Smooth muscle cell (in vitro differentiated cells): ENCODE results near the gene SHBG. TPM values are rescaled to one million over a fixed set of nuclear protein-coding genes. Genes with fewer than 3 reads are reported as not detected.
A peak's percentile ranks its signal among the peaks of the same experiment; 100 is the strongest.

Experiments
- DNase-seq: peaks from one replicate; lab custom pipeline; 2025; ENCODE audit not compliant: unreplicated experiment; lab: John Stamatoyannopoulos, UW
- H2AFZ ChIP-seq: fragments of 200-600 bp; sonication (generic); 2 replicates; pipeline ENCODE4 v1.6.0; 2016; ENCODE audit warnings: antibody characterized with exemption, low read depth, mild to moderate bottlenecking
- H3F3A ChIP-seq: fragments of 200-600 bp; sonication (generic); 2 replicates; pipeline ENCODE4 v1.6.0; 2017; ENCODE audit warnings: antibody characterized with exemption, low read depth
- H3K27ac ChIP-seq: fragments of 200-600 bp; sonication (generic); 2 replicates; pipeline ENCODE4 v1.5.1; 2016; ENCODE audit warnings: low read depth, mild to moderate bottlenecking
- H3K27me3 ChIP-seq: fragments of 200-600 bp; sonication (generic); 2 replicates; pipeline ENCODE4 v1.6.1; 2016; ENCODE audit warnings: low read depth, mild to moderate bottlenecking
- H3K36me3 ChIP-seq: fragments of 200-600 bp; sonication (generic); 2 replicates; pipeline ENCODE4 v1.5.1; 2016; ENCODE audit warnings: low read depth
- H3K4me1 ChIP-seq: fragments of 200-600 bp; sonication (generic); 2 replicates; pipeline ENCODE4 v1.5.1; 2016; ENCODE audit warnings: low read depth
- H3K4me2 ChIP-seq: fragments of 200-600 bp; sonication (generic); 2 replicates; pipeline ENCODE4 v1.6.0; 2016; ENCODE audit warnings: mild to moderate bottlenecking
- H3K4me3 ChIP-seq: fragments of 200-600 bp; sonication (generic); 2 replicates; pipeline ENCODE4 v1.5.1; 2016; ENCODE audit warnings: mild to moderate bottlenecking
- H3K79me2 ChIP-seq: fragments of 200-600 bp; sonication (generic); 2 replicates; pipeline ENCODE4 v1.6.0; 2016; ENCODE audit warnings: low read depth, mild to moderate bottlenecking
- H3K9ac ChIP-seq: fragments of 200-600 bp; sonication (generic); 2 replicates; pipeline ENCODE4 v1.6.0; 2016; ENCODE audit warnings: low read depth
- H3K9me3 ChIP-seq: fragments of 200-600 bp; sonication (generic); replicated peaks from 2 replicates; pipeline ENCODE4 v1.5.1; 2016; ENCODE audit warnings: low read depth
- H4K20me1 ChIP-seq: fragments of 200-600 bp; sonication (generic); 2 replicates; pipeline ENCODE4 v1.6.0; 2016; ENCODE audit warnings: low read depth
- WGBS: methylation state at CpG from one replicate; pipeline ENCODE4 v1.1.7; 2016; ENCODE audit warnings: low lambda C conversion rate; 5-methylcytosine and 5-hydroxymethylcytosine counted together
- polyA plus RNA-seq: library from polyadenylated mRNA; unstranded; fragments of >200 nt; fragmentation: Nextera tagmentation; extraction: Ambion mirVana; gene quantifications from 2 replicates; pipeline ENCODE4 v1.2.1, GENCODE V29; 2016
- total RNA-seq: library from RNA; depleted of rRNA; stranded (reverse); fragments of >200 nt; gene quantifications from 2 replicates; pipeline ENCODE4 v1.2.3, GENCODE V29; 2014
- TF ChIP-seq, protein P1 (sequence below): fragments of 200-600 bp; sonication (generic); IDR thresholded peaks from 2 replicates; pipeline ENCODE4 v1.5.1; 2017; ENCODE audit warnings: borderline replicate concordance, mild to moderate bottlenecking, antibody characterized with exemption; ENCODE audit not compliant: insufficient read depth, poor library complexity, severe bottlenecking

Gene SHBG
- total and polyA plus RNA-seq, 2 experiments from 2014 or later: 0.88 TPM; not detected in 1

DNA sequence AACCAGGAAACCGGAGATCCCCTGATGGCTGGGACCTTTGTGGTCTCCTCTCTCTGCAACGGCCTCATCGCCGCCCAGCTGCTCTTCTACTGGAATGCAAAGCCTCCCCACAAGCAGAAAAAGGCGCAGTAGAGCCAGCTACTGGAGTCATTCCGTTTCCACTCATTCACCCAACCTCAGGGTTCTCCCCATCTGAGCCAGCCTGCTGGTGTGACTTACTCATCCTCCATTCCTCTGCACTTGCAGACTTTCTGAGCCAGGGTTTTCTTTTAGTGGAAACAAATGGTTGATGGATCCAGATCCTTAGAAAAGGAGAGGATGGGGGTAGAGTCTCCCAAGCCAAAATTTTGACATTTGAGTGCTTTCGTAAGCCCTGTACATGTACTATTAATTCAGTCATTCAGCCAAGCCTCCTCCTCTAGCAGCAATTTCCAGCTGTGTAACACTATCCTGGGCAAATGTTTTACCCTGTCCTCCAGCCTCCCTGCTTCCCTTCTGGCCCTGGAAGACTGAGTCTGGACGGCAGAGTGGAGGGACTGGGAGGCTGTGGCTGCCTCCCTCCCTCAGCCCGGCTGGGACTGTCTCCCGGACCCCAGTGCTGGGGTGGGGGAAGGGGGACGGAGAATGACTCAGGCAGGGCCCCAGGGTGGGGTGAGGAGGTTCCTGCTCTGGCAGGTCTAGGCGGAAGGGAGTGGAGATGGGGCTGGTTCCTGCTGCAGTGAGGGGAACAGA, 42.3 kb upstream of the SHBG start:
- 60% methylated on average over 11 of the region's 12 CpGs for WGBS
- H2AFZ ChIP-seq: no peak overlapping the region
- peaks cover 43% of the 10 kb centered on the region for H3K4me1 ChIP-seq
- peaks cover 9% of the 10 kb centered on the region for H4K20me1 ChIP-seq
- H3K4me3 ChIP-seq: no peak overlapping the region
- no peak for DNase-seq
- H3F3A ChIP-seq: peaks cover 9% of the 10 kb centered on the region
- peak overlapping the region; percentile 77 for H3K4me2 ChIP-seq
- peak overlapping the region; percentile 96 for H3K27ac ChIP-seq
- H3K9ac ChIP-seq: peak overlapping the region; percentile 37
- H3K27me3 ChIP-seq: no peaks in the 10 kb centered on the region
- H3K79me2 ChIP-seq: peaks cover 23% of the 10 kb centered on the region
- TF ChIP-seq, protein P1, sequence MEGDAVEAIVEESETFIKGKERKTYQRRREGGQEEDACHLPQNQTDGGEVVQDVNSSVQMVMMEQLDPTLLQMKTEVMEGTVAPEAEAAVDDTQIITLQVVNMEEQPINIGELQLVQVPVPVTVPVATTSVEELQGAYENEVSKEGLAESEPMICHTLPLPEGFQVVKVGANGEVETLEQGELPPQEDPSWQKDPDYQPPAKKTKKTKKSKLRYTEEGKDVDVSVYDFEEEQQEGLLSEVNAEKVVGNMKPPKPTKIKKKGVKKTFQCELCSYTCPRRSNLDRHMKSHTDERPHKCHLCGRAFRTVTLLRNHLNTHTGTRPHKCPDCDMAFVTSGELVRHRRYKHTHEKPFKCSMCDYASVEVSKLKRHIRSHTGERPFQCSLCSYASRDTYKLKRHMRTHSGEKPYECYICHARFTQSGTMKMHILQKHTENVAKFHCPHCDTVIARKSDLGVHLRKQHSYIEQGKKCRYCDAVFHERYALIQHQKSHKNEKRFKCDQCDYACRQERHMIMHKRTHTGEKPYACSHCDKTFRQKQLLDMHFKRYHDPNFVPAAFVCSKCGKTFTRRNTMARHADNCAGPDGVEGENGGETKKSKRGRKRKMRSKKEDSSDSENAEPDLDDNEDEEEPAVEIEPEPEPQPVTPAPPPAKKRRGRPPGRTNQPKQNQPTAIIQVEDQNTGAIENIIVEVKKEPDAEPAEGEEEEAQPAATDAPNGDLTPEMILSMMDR: no peak
- H3K9me3 ChIP-seq: no peaks in the 10 kb centered on the region
- H3K36me3 ChIP-seq: no peaks in the 10 kb centered on the region

DNA sequence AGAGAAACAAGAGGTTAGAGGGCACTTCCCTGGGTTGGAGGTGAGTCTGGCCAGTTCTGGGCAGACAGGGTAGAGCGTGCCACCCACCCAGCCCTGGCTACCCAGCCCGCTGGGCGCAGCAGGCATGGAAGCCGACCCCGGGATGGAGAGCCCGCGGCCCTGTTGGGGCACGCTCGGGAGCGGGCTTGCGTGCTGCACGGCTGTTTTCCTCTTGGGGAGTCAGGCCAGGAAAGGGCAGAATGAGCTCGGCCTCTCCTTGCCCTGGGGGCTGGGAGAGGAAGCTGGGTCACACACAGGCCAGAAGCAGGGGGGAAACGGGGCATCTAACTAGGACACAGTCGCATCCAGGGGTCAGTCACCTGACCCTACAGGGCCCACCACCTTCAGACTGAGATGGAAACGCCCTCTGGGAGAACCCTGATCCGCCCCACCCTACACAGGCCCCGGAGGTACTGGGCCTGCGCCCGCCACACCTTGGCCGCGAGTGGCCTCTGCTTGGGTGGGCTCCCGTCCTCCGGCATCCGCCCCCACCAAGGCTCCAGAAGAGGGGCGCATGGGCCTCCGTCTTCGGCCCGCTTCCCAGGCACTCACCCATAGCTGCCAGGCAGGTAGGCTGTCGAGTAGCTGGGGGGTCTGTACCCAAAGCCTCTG, 41.3 kb upstream of the SHBG start:
- TF ChIP-seq, protein P1: no peak
- DNase-seq: no peak
- peaks cover 35% of the 10 kb centered on the region for H3K4me1 ChIP-seq
- peak overlapping the region; percentile 77 for H3K4me2 ChIP-seq
- peaks cover 5% of the 10 kb centered on the region for H3F3A ChIP-seq
- no peaks in the 10 kb centered on the region for H3K9me3 ChIP-seq
- peak overlapping the region; percentile 54 for H3K9ac ChIP-seq
- peaks cover 17% of the 10 kb centered on the region for H3K79me2 ChIP-seq
- no peak overlapping the region for H2AFZ ChIP-seq
- WGBS: 66% methylated on average over 28 of the region's 30 CpGs
- H3K27me3 ChIP-seq: no peaks in the 10 kb centered on the region
- H3K4me3 ChIP-seq: peak overlapping the region; percentile 38
- H3K36me3 ChIP-seq: no peaks in the 10 kb centered on the region
- H3K27ac ChIP-seq: peak overlapping the region; percentile 96
- H4K20me1 ChIP-seq: peaks cover 9% of the 10 kb centered on the region

DNA sequence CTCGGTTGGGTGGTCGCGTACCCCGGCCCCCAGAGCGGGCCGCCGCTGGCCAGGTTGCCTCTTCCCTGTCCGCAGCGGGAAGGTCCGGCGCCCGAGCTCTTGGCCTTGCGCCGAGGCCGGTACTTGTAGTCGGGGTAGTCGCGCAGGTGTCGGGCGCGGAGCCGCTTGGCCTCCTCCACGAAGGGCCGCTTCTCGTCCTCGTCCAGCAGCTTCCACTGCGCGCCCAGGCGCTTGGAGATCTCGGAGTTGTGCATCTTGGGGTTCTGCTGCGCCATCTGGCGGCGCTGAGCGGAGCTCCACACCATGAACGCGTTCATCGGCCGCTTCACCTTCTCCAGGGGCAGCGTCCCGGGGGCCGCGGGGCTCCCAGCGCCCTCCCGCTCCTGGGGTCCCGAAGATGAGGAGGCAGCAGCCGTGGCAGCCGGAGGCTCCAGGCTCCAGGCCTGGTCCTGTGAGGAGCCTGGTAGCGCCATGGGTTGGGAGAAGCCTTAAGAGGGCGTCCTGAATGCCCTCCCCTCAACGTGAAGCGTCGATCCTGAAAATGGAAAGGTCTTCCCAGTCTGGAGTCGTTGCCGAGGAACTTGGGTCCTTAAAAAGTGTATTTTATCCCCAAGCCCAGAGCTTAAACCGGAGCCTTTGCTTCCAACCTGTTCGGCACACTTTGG, 40.6 kb upstream of the SHBG start:
- peak overlapping the region; percentile 54 for H3K9ac ChIP-seq
- peaks cover 31% of the 10 kb centered on the region for H3K4me1 ChIP-seq

More for the DNA sequence above, 40.6 kb upstream of the SHBG start:
- TF ChIP-seq, protein P1: peak; percentile 85
- Histone ChIP-seq H2AFZ (no peak overlapping the region), H3K36me3 (peaks cover 6% of the 10 kb centered on the region), H3F3A (peaks cover 5% of the 10 kb centered on the region), H3K4me2 (peak overlapping the region; percentile 77), H3K79me2 (peaks cover 14% of the 10 kb centered on the region), H3K9me3 (no peaks in the 10 kb centered on the region), H3K27ac (peak overlapping the region; percentile 96), H3K4me3 (peak overlapping the region; percentile 38), H4K20me1 (peaks cover 9% of the 10 kb centered on the region), H3K27me3 (no peaks in the 10 kb centered on the region)
- no peak for DNase-seq
- 23% methylated on average over 56 of the region's 56 CpGs for WGBS
